Ishikawa (cell line): Measurements from ENCODE around the gene RASAL2.

Source experiments
- RAD21 ChIP-seq: IDR thresholded peaks from 2 replicates; pipeline ENCODE4 v1.6.1; 2012; ENCODE audit warnings: low read depth
- TF ChIP-seq, protein P1 (sequence below): IDR thresholded peaks from 2 replicates; pipeline ENCODE4 v1.6.1; 2012; ENCODE audit warnings: low read depth, mild to moderate bottlenecking

DNA sequence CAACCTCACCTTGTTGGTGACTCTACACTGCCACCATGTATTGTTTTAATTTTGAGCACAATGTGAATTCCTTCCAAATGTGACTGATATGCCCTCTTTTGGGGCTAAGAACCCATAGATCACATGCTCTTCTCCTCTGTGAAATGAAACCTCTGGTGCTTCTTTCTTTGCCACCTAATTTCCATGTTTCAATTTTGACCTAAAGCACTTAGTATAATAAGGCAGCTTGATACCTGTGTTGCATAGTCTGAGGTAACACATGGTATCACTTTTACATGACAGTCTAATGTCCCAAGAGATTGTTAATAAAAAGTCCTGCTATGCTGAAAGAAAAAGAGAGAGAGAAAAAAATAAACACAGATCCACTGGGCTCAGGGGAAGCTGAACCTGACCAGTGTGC, 378.6 kb downstream of the RASAL2 start:
- TF ChIP-seq, protein P1, sequence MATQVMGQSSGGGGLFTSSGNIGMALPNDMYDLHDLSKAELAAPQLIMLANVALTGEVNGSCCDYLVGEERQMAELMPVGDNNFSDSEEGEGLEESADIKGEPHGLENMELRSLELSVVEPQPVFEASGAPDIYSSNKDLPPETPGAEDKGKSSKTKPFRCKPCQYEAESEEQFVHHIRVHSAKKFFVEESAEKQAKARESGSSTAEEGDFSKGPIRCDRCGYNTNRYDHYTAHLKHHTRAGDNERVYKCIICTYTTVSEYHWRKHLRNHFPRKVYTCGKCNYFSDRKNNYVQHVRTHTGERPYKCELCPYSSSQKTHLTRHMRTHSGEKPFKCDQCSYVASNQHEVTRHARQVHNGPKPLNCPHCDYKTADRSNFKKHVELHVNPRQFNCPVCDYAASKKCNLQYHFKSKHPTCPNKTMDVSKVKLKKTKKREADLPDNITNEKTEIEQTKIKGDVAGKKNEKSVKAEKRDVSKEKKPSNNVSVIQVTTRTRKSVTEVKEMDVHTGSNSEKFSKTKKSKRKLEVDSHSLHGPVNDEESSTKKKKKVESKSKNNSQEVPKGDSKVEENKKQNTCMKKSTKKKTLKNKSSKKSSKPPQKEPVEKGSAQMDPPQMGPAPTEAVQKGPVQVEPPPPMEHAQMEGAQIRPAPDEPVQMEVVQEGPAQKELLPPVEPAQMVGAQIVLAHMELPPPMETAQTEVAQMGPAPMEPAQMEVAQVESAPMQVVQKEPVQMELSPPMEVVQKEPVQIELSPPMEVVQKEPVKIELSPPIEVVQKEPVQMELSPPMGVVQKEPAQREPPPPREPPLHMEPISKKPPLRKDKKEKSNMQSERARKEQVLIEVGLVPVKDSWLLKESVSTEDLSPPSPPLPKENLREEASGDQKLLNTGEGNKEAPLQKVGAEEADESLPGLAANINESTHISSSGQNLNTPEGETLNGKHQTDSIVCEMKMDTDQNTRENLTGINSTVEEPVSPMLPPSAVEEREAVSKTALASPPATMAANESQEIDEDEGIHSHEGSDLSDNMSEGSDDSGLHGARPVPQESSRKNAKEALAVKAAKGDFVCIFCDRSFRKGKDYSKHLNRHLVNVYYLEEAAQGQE: no peak
- TF ChIP-seq RAD21: no peak
